GM08714 (cell line): ENCODE measurements around the gene EFNA4.
A peak's percentile ranks its signal among the peaks of the same experiment; 100 is the strongest.

Experiments used
- H3K4me3 ChIP-seq: fragments of 200-500 bp; sonication (Bioruptor generic); 2 replicates; pipeline ENCODE4 v1.5.1; 2014; ENCODE audit warnings: mild to moderate bottlenecking, low read length, inconsistent platforms
- ZNF274 ChIP-seq: IDR thresholded peaks from 2 replicates; pipeline ENCODE4 v1.6.1; 2012; ENCODE audit warnings: mild to moderate bottlenecking, low read depth, low read length

Gene EFNA4

DNA sequence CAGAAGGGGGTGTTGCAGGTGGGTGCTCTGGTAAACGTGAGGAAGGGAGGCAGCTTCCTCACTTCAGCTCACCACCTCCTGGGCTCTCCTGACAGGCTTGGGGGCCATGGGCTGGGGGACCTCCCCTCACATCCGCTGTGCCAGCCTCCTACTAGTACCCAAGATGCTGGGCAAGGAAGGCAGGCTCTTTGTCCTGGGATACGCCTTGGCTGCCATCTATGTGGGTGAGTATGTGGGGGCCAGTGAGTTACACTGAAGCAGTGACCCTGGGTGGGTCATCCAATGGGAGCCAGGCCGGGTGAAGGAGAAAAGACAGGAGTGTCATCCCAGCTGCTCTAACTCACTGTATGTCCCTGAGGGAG lies 24.3 kb upstream of the EFNA4 start:
- TF ChIP-seq ZNF274: no peak
- no peak overlapping the region for H3K4me3 ChIP-seq

DNA sequence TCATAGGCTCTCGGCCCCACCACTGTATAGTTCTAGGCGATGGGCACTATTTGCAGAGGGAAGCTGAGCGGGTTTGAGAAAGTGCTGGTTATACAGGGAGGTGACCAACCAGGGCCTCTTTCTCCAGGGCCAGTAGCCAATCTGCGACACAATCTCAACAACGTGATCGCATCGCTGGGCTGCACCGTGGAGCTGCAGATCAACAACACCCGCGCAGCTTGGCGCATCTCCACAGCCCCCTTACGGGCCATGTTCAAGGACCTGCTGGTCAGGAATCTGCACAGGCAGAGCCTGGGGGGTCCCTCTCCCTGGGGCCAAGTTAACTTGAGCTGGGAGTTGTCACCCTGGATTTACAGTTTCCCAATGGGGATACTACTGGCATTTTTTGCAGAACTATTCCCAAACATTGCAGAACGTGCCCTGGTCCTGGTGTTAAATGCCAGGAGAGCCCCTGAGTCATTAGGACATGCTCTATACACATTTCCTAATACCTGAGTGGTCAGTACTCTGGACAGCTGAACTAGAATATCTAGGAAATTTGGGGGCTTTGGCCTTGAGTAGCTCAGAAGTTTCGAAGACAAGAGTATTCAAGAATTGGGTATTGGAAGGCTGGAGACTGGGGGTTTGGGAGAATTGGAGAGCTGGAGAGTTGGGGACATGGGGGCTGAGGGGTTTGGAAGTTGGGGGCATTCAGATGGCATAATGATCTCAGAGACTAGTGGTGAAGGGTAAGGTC lies 23.0 kb upstream of the EFNA4 start:
- H3K4me3 ChIP-seq: no peak overlapping the region
- no peak for TF ChIP-seq ZNF274

DNA sequence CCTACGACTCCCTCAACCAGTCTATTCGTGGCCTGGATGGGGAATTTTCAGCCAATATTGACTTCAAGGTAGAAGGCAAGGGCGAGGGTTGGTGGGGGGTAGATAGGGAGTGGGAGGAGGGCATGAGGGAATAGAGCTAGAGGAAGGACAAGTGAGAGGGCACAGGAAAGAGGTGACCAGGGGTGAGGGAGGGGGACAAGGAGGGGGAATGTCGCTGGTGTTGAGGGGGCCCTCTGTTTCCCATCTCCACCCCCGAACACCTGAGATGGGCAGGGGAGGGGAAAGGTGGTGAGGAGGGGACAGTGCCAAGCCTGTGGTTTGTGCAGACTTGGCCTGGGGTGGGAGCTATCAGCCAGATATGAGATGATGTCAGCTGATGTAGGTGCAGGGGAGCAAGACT lies 20.8 kb upstream of the EFNA4 start:
- no peak overlapping the region for H3K4me3 ChIP-seq
- no peak for TF ChIP-seq ZNF274

DNA sequence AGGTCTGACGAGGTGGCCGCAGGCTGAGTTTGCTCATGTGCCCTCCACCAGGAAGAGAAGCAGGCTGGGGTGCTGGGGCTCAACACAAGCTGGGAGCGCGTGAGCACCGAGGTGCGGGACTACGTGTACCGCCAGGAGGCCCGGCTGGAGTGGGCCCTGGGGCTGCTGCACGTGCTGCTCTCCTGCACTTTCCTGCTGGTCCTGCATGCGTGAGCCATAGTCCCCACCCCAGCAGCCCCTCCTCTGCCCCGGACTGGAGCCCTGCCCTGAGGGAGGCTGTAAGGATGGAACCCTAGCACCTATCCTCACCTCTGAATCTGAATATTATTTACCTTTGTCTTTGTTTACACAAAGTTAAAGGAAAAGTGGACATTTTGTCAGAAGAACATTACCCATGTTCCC lies 20.2 kb upstream of the EFNA4 start:
- no peak for TF ChIP-seq ZNF274
- H3K4me3 ChIP-seq: no peak overlapping the region

DNA sequence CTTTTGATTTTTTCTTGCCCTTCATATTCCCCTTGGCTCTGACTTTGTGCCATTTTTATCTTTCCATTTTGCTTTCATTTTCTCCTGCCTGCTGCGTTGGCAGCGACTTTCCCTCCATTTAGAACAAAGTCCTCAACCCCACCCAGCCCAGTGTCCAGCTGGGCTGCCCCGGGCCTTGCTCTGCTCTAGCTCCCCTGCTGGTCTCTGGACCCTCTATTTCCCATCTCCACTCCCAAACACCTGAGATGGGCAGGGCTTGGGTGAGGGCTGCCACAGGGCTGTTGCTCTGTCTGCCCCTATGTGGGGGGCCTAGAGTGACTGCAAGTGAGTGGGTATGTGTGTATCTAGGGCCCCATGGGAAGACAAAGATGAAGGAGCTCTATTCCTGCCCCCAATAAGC lies 19.7 kb upstream of the EFNA4 start:
- H3K4me3 ChIP-seq: no peak overlapping the region
- no peak for TF ChIP-seq ZNF274

DNA sequence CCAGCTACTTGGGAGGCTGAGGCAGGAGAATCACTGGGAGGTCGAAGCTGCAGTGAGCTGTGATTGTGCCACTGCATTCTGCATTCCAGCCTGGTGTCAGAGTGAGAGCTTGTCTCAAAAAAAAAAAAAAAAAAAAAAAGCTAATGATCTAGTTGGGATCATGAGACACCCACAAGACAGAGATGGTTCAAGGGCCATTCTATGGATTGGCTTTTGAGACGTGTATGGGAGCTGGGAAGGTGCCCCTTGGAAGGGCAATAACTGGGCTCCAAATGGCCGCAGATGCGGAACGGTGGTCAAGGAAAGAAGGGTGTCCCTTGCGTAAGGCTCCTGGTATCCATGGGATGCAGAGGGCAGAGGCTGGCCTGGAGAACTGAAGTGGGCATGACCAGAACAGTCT lies 19.2 kb upstream of the EFNA4 start:
- TF ChIP-seq ZNF274: no peak
- no peak overlapping the region for H3K4me3 ChIP-seq

DNA sequence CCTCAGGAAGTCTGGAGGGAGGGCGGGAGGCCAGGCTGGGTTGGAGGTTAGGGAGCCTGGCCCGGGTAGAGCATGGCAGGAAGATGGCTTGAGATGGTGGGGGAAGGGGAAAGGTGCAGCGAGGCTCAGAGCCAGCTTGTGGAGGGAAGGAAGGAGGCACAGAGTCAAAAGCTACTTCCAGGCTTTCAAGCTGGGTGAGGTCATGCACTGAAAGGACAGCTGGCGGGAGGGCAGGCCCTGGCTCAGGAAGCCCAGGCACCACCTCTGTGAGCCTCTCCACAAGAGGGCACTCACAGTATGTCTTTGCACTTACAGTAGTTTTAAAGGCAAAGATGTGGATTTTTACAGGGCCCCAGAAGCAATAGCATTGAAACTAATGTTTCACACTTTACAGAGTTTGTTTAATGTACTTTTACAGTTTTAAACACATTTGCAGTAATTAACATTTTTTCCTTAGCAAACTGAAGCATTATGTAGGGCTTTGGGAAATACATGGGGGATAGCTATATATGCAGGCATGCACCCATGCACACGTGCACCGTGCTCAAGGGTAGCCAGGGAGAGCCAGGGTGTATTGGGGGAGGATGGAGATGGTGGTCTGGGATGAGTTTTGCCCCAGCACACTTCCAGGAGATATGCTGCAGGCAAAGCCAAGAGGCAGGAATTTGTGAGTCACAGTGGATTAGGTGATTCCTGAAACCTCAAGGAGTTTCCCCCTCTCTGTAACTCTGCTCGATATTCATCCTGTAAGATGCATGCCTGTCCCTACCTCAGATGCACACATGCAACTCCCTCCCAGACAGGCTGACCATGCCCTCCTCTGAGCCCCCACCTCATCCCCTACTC lies 18.5 kb upstream of the EFNA4 start:
- TF ChIP-seq ZNF274: no peak
- H3K4me3 ChIP-seq: no peak overlapping the region

DNA sequence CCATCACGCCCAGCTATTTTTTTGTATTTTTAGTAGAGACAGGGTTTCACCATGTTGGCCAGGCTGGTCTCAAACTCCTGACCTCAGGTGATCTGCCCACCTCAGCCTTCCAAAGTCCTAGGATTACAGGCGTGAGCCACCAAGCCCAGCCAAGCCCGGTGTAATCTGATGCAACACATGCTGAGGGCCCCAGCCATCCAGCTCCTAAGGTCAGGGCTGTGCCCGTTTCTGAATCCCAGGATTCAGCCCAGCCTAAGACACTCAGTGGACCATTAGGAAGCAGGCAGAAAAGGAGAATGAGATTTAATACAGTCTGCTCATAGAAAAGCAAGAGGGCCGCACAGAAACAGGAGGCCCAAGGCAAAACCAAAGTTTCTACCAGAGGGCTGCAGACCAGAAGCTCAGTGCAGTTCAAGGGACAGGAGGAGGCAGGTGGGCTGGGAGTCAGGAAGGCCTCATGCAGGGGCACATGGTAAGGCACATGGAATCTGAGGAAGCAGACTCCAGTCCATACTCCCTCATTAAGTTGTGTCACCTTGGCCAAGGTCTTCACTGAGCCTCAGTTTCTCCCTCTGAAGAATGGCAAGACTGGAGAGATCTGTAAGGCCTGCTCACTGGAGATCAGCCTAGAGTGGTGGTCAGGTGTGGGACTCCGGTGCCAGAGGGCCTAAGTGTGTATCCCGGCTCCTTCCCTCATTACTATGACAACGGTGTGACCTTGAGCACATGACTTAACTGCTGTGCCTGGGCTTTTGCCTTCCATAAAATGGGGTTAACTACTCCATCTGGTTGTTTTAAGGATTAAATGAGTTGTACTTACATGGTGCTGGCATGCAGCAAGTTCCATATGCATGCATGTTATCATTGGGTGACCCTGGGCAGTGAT lies 14.8 kb upstream of the EFNA4 start:
- no peak for TF ChIP-seq ZNF274
- H3K4me3 ChIP-seq: no peak overlapping the region

DNA sequence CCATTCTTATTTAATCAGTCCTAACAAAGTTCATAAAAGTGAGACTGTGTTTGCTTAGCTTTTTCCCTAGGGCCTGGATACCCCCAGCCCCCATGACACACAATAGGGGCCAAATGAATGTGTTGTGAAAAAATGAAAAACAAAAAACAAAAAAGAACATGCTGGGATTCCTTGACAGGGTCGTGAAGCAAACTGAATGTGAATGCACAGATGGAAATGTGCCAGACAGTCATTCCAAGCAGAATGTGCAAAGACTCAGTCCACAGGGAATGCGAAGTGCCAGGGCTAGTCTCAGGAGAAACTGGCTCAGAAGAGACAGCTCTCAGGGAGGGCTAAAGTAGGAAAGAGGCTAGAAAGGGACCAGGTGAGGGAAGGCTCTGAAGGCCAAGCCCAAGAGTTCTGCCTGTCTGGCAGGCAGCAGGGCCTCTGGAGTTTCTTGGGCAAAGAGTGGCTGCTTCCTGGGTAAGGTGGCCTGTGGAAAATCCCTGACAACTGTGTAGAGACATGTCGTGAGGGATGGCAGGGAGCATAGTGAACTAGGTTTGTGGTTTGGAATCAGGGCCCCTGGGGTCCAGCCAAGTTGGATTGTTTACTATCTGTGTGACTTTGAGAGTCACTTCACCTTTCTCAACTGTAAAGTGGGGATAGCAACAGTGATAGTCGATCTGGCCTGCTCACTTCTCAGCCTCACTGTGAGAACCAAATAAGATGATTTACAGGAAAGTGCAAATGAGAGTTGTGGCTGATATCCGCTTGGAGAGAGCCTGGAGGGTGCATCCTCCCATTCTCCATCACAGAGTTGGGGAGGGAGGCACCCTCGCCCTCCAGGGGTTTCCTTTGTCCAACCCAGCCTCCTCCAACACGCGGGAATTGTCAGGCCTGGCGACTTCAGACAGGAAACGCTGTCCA lies 13.6 kb upstream of the EFNA4 start:
- H3K4me3 ChIP-seq: peak overlapping the region; percentile 82; the same call in 1 of the 2 replicates
- no peak for TF ChIP-seq ZNF274

DNA sequence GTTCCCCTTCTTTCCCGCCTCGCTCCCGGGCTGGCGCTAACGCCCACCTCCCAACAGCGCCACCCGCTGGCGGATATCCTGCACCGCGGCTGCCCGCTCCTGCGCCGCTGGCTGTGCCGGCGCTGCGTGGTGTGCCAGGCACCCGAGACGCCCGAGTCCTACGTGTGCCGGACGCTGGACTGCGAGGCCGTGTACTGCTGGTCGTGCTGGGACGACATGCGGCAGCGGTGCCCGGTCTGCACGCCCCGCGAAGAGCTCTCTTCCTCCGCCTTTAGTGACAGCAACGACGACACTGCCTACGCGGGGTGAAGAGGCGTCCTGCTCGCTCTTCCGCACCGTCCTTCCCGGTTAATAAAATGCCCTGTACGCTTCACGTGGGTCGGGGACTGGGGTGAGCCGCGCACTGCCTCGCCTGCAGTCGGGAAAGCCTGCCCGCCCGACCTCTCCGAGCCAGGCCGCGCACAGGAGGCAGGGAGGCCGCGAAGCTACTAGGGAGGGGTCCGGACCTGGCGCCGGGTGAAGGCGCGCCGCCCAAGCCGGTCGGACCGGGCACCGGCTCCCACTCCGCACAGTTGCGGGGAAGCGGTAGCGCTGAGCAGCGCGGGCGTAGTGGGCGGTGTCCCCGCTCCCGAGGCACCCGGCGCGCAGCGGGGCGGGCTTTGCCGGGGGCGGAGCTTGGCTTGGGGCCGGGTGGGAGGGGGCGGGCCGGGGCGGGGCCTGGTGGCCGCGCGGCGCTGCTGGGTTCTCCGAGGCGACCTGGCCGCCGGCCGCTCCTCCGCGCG lies 12.8 kb upstream of the EFNA4 start, which contains the start of gene ADAM15:
Gene ADAM15, plus strand, starts transcription at position 757 of the 782 bp plus-strand sequence. CDS start 71 bp downstream, outside the sequence.
- TF ChIP-seq ZNF274: no peak
- H3K4me3 ChIP-seq: peak within 1 kb of the TSS; percentile 82

DNA sequence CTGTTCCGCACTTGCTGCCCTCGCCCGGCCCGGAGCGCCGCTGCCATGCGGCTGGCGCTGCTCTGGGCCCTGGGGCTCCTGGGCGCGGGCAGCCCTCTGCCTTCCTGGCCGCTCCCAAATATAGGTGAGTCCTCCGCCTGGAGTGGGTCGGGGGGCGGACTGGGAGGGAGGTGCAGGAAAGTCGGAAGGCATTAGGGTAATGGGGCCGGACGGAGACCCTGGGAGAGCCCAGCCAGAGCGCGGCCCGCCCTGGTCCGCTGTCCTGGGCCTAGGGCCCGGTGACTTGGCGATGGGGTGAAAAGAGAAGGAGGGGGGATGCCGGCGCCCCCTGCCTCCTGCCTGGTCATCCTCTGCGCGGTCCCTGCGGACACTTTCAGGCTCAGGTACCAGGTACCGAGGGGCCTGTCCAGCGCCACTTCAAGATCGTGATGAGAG lies 12.2 kb upstream of the EFNA4 start:
- H3K4me3 ChIP-seq: peak overlapping the region; percentile 81
- no peak for TF ChIP-seq ZNF274

DNA sequence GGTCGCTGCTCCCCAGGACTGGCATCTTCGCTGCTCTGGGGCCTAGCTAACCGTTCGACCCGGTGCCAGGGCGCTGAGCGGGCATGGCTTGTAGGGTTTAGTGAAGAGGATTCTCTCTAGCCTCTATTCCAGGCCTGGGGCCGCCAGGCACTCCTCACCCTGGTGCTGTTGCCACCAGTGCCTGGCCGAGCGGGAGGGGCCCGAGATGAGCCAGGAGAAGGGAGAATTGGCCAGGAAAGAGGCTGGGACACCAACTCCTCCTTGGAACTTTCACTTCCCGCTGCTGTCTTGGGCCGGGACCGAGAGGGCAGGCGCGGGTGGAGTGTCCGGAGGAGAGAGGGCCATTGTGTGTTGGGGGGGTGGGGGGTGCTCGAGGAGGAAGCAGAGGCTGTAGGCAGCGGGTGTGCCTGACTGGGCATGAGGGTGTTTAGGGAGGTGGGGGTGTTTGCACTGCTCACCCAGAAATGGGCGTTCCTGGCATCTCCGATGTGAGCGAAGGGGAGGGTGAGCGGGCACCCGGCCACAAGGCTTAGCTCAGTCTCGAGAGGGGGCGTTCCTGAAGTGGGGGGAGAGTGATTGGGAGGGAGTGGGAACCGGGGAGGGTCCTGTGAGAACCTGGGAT lies 11.7 kb upstream of the EFNA4 start:
- H3K4me3 ChIP-seq: peak overlapping the region; percentile 81
- no peak for TF ChIP-seq ZNF274
